ENCODE measurements around the gene KDM4B.

GRCh38 chr19:5054551-5055456, 85.9 kb downstream of the KDM4B start:
- TF ChIP-seq CTCF (IDR thresholded peaks at IDR 0.05): no peak
- no peak for TF ChIP-seq POLR2A (IDR thresholded peaks at IDR 0.05)
